H9 (cell line): Measurements from ENCODE around the gene ABL2. TPM values are rescaled to one million over a fixed set of nuclear protein-coding genes. Genes with fewer than 3 reads are reported as not detected.

Source experiments
- DNase-seq: peaks from one replicate; pipeline ENCODE4 v3.0.0-alpha.2; 2017
- H2AFZ ChIP-seq: one replicate; pipeline ENCODE4 v1.6.1; 2013; ENCODE audit warnings: mild to moderate bottlenecking, low read length, control low read depth, moderate library complexity
- H2AK5ac ChIP-seq: 2 replicates; pipeline ENCODE4 v1.6.1; 2013; ENCODE audit warnings: low read length, control low read depth, mixed read lengths; ENCODE audit not compliant: insufficient read length
- H2BK120ac ChIP-seq: one replicate; pipeline ENCODE4 v1.6.1; 2013; ENCODE audit warnings: low read depth, mild to moderate bottlenecking, low read length, control low read depth, inconsistent platforms; ENCODE audit not compliant: poor library complexity, severe bottlenecking
- H2BK12ac ChIP-seq: 2 replicates; pipeline ENCODE4 v1.6.1; 2013; ENCODE audit warnings: low read length, control low read depth, mixed read lengths, low read depth; ENCODE audit not compliant: insufficient read length
- H2BK15ac ChIP-seq: 2 replicates; pipeline ENCODE4 v1.6.1; 2013; ENCODE audit warnings: low read depth, low read length, control low read depth
- H2BK20ac ChIP-seq: one replicate; pipeline ENCODE4 v1.6.1; 2013; ENCODE audit warnings: low read depth, mild to moderate bottlenecking, low read length, control low read depth, inconsistent platforms; ENCODE audit not compliant: poor library complexity, severe bottlenecking
- H2BK5ac ChIP-seq: 2 replicates; pipeline ENCODE4 v1.6.1; 2013; ENCODE audit warnings: low read length, control low read depth, mixed read lengths; ENCODE audit not compliant: insufficient read length
- H3K14ac ChIP-seq: 2 replicates; pipeline ENCODE4 v1.6.1; 2013; ENCODE audit warnings: low read length, control low read depth; ENCODE audit not compliant: insufficient read depth
- H3K18ac ChIP-seq: 2 replicates; pipeline ENCODE4 v1.6.1; 2013; ENCODE audit warnings: low read depth, mild to moderate bottlenecking, mixed read lengths, low read length, control low read depth; ENCODE audit not compliant: insufficient read length
- H3K23ac ChIP-seq: 2 replicates; pipeline ENCODE4 v1.6.1; 2013; ENCODE audit warnings: low read length, control low read depth, mixed read lengths, low read depth; ENCODE audit not compliant: insufficient read length
- H3K23me2 ChIP-seq: 2 replicates; pipeline ENCODE4 v1.6.1; 2013; ENCODE audit warnings: low read depth, mild to moderate bottlenecking, mixed read lengths, low read length, control low read depth; ENCODE audit not compliant: insufficient read length, poor library complexity, severe bottlenecking
- H3K27ac ChIP-seq: 2 replicates; pipeline ENCODE4 v1.5.1; 2013; ENCODE audit warnings: low read length, control low read depth, mixed read lengths, low read depth; ENCODE audit not compliant: insufficient read length
- H3K27me3 ChIP-seq: 2 replicates; pipeline ENCODE4 v1.6.1; 2013; ENCODE audit warnings: low read length, control low read depth, inconsistent platforms; ENCODE audit not compliant: insufficient read depth
- H3K4ac ChIP-seq: 2 replicates; pipeline ENCODE4 v1.6.1; 2013; ENCODE audit warnings: low read depth, mild to moderate bottlenecking, control low read depth, inconsistent platforms, low read length, moderate library complexity
- H3K4me1 ChIP-seq: 2 replicates; pipeline ENCODE4 v1.6.1; 2013; ENCODE audit warnings: low read length, control low read depth, inconsistent platforms; ENCODE audit not compliant: insufficient read depth
- H3K4me2 ChIP-seq: 2 replicates; pipeline ENCODE4 v1.6.1; 2013; ENCODE audit warnings: low read length, control low read depth, mixed read lengths; ENCODE audit not compliant: insufficient read length, insufficient read depth
- H3K56ac ChIP-seq: 2 replicates; pipeline ENCODE4 v1.6.1; 2013; ENCODE audit warnings: low read depth, mild to moderate bottlenecking, mixed read lengths, low read length, control low read depth; ENCODE audit not compliant: insufficient read length
- H3K79me1 ChIP-seq: 2 replicates; pipeline ENCODE4 v1.6.1; 2013; ENCODE audit warnings: low read depth, mild to moderate bottlenecking, moderate library complexity, low read length, control low read depth, inconsistent platforms; ENCODE audit not compliant: insufficient read depth, poor library complexity, severe bottlenecking
- H3K79me2 ChIP-seq: 2 replicates; pipeline ENCODE4 v1.6.1; 2013; ENCODE audit warnings: low read length, control low read depth, inconsistent platforms; ENCODE audit not compliant: insufficient read depth
- H3K9ac ChIP-seq: 2 replicates; pipeline ENCODE4 v1.6.1; 2013; ENCODE audit warnings: low read length, control low read depth, mixed read lengths; ENCODE audit not compliant: insufficient read length; ENCODE audit errors: extremely low read depth
- H3K9me3 ChIP-seq: one replicate; pipeline ENCODE4 v1.6.1; 2013; ENCODE audit warnings: low read depth, low read length, inconsistent platforms; ENCODE audit not compliant: control insufficient read depth
- H3T11ph ChIP-seq: one replicate; pipeline ENCODE4 v1.6.1; 2013; ENCODE audit warnings: mild to moderate bottlenecking, low read length, control low read depth, inconsistent platforms
- H4K20me1 ChIP-seq: one replicate; pipeline ENCODE4 v1.6.1; 2013; ENCODE audit not compliant: control insufficient read depth, insufficient read length, insufficient read depth
- H4K5ac ChIP-seq: 2 replicates; pipeline ENCODE4 v1.6.1; 2013; ENCODE audit warnings: low read depth, mild to moderate bottlenecking, mixed read lengths, low read length, control low read depth; ENCODE audit not compliant: insufficient read length
- H4K8ac ChIP-seq: replicated peaks from 2 replicates; pipeline ENCODE4 v1.6.1; 2013; ENCODE audit warnings: low read length, control low read depth, mixed read lengths, low read depth; ENCODE audit not compliant: insufficient read length
- H4K91ac ChIP-seq: 2 replicates; pipeline ENCODE4 v1.6.1; 2013; ENCODE audit warnings: low read depth, mild to moderate bottlenecking, moderate library complexity, mixed read lengths, low read length, control low read depth; ENCODE audit not compliant: insufficient read length
- H3K27ac Mint-ChIP-seq, 3 experiments: 2 replicates in 2 of 3; 3 replicates in 1 of 3; pipeline ENCODE4 v1.8.0; 2020 to 2021; ENCODE audit warnings: mixed read lengths in 3 of 3, mild to moderate bottlenecking in 1 of 3, moderate library complexity in 1 of 3
- H3K27me3 Mint-ChIP-seq: 2 replicates; pipeline ENCODE4 v1.8.0; 2021; ENCODE audit warnings: low read depth, mild to moderate bottlenecking, moderate library complexity, mixed read lengths
- H3K36me3 Mint-ChIP-seq, 3 experiments: 2 replicates in 2 of 3; 3 replicates in 1 of 3; pipeline ENCODE4 v1.8.0; 2020 to 2021; ENCODE audit warnings: low read depth in 3 of 3, mixed read lengths in 3 of 3; ENCODE audit not compliant: insufficient read depth in 1 of 3
- H3K4me1 Mint-ChIP-seq, 2 experiments: 2 replicates each; pipeline ENCODE4 v1.8.0; 2020; ENCODE audit warnings: mixed read lengths in 2 of 2
- H3K4me3 Mint-ChIP-seq, 2 experiments: 2 replicates in 1 of 2; 3 replicates in 1 of 2; pipeline ENCODE4 v1.8.0; 2020 to 2021; ENCODE audit warnings: mild to moderate bottlenecking in 2 of 2, mixed read lengths in 2 of 2, moderate library complexity in 1 of 2
- H3K9me3 Mint-ChIP-seq, 2 experiments: 2 replicates in 1 of 2; 3 replicates in 1 of 2; pipeline ENCODE4 v1.8.0; 2020; ENCODE audit warnings: mild to moderate bottlenecking in 2 of 2, mixed read lengths in 2 of 2, moderate library complexity in 1 of 2
- WGBS: extraction: QIAGEN DNeasy Blood & Tissue Kit; methylation state at CpG from one replicate; pipeline ENCODE4 v1.1.7; 2013; ENCODE audit warnings: missing lambda C conversion rate, low lambda C conversion rate, mixed read lengths; ENCODE audit not compliant: insufficient read length; ENCODE audit errors: extremely low coverage; 5-methylcytosine and 5-hydroxymethylcytosine counted together
- total RNA-seq: library from RNA; stranded (reverse); gene quantifications from 2 replicates; pipeline ENCODE4 v1.2.1, GENCODE V29; 2021
- TF ChIP-seq, protein P1 (sequence below): fragments of 200-600 bp; sonication (generic); conservative IDR thresholded peaks from 3 replicates; pipeline ENCODE4 v1.8.0; 2021; ENCODE audit warnings: antibody characterized with exemption, mild to moderate bottlenecking

Gene ABL2
- total RNA-seq, 1 experiment from 2014 or later: 21.2 TPM

GRCh38 chr1:179082333-179082998, 147.0 kb downstream of the ABL2 start:
- Histone ChIP-seq H3K4ac (no peak overlapping the region), H3K23ac (no peak overlapping the region), H2AFZ (no peak overlapping the region), H3K27ac (no peak overlapping the region), H3K56ac (no peak overlapping the region), H2BK120ac (no peak overlapping the region), H2BK5ac (no peak overlapping the region), H4K5ac (no peak overlapping the region), H3K18ac (peak overlapping the region; percentile 77), H3T11ph (no peak overlapping the region), H3K79me1 (no peaks in the 10 kb centered on the region), H4K91ac (no peak overlapping the region), H3K4me1 (peaks cover 6% of the 10 kb centered on the region; the same call in 1 of the 2 replicates), H2BK15ac (no peak overlapping the region), H3K27me3 (no peaks in the 10 kb centered on the region), H3K9me3 (no peaks in the 10 kb centered on the region), H3K79me2 (peaks cover 2% of the 10 kb centered on the region; the same call in 1 of the 2 replicates), H2BK12ac (no peak overlapping the region), H3K23me2 (peaks cover 13% of the 10 kb centered on the region), H2AK5ac (no peak overlapping the region), H3K4me2 (peak overlapping the region; percentile 67), H4K8ac (no peak overlapping the region), H3K14ac (peak overlapping the region; percentile 93), H2BK20ac (no peak overlapping the region), H3K9ac (peak overlapping the region; percentile 56), H4K20me1 (no peaks in the 10 kb centered on the region)
- Mint-ChIP-seq H3K36me3 (peaks cover 4 to 12% (median 7%) of the 10 kb centered on the region in 3 experiments; a peak in 6 of 7 replicates), H3K27ac (peak overlapping the region in 2 of 3 experiments; percentile 72 to 97; a peak in 3 of 7 replicates), H3K9me3 (no peaks in the 10 kb centered on the region), H3K4me3 (peak overlapping the region; percentile 76 to 94), H3K4me1 (peaks cover 24 to 26% of the 10 kb centered on the region in 2 experiments), H3K27me3 (0 out of 2 replicates have a peak, but pooled peaks cover 2% of the 10 kb centered on the region)
- no CpG with 5 or more reads among the region's 52 CpGs for WGBS
- peak; percentile 63 for DNase-seq
- TF ChIP-seq, protein P1, sequence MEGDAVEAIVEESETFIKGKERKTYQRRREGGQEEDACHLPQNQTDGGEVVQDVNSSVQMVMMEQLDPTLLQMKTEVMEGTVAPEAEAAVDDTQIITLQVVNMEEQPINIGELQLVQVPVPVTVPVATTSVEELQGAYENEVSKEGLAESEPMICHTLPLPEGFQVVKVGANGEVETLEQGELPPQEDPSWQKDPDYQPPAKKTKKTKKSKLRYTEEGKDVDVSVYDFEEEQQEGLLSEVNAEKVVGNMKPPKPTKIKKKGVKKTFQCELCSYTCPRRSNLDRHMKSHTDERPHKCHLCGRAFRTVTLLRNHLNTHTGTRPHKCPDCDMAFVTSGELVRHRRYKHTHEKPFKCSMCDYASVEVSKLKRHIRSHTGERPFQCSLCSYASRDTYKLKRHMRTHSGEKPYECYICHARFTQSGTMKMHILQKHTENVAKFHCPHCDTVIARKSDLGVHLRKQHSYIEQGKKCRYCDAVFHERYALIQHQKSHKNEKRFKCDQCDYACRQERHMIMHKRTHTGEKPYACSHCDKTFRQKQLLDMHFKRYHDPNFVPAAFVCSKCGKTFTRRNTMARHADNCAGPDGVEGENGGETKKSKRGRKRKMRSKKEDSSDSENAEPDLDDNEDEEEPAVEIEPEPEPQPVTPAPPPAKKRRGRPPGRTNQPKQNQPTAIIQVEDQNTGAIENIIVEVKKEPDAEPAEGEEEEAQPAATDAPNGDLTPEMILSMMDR: no peak
